ENCODE results near the gene SIRPB2. TPM values are rescaled to one million over a fixed set of nuclear protein-coding genes. Genes with fewer than 3 reads are reported as not detected.
A peak's percentile ranks its signal among the peaks of the same experiment; 100 is the strongest.

Gene SIRPB2
- total and polyA plus RNA-seq, 10 of the 15 experiments (the other 5 are each of a cell fraction or from before 2014, with no cell fraction given): not detected

GRCh38 chr20:1434571-1435336 is 56.5 kb downstream of the SIRPB2 start (continued):
- TF ChIP-seq KLF5 (IDR thresholded peaks at IDR 0.05; ENCODE audit: partially characterized antibody) (no peak), IRF3 (IDR thresholded peaks at IDR 0.05) (no peak), CHD1 (IDR thresholded peaks at IDR 0.05; ENCODE audit: low read depth, low read length) (no peak), BACH1 (IDR thresholded peaks at IDR 0.05; ENCODE audit: borderline replicate concordance) (no peak), PKNOX1 (IDR thresholded peaks at IDR 0.05) (peak; percentile 72), ZBTB11 (CRISPR knock-in tag; IDR thresholded peaks at IDR 0.05) (no peak), ZNF217 (IDR thresholded peaks at IDR 0.05) (no peak), RBBP5 (conservative IDR thresholded peaks at IDR 0.05) (no peak), HCFC1 (IDR thresholded peaks at IDR 0.05; ENCODE audit: low read length) (no peak), FOXM1 (IDR thresholded peaks at IDR 0.05; ENCODE audit: low read depth, low read length) (no peak), CUX1 (IDR thresholded peaks at IDR 0.05; ENCODE audit: insufficient replicate concordance, low read depth, low read length) (no peak), SREBF2 (IDR thresholded peaks at IDR 0.05; ENCODE audit: low read length) (no peak), EED (IDR thresholded peaks at IDR 0.05; ENCODE audit: low read depth) (peak; percentile 62), GATAD2B (conservative IDR thresholded peaks at IDR 0.05; ENCODE audit: low read depth) (no peak), BHLHE40 (IDR thresholded peaks at IDR 0.05; ENCODE audit: borderline replicate concordance in 1 of 2, low read depth in 2 of 2, low read length in 1 of 2) (peak; percentile 57 to 72; a peak in 3 of 4 replicates), ZNF384 (IDR thresholded peaks at IDR 0.05; ENCODE audit: borderline replicate concordance, low read depth, low read length) (no peak), IKZF1 (conservative IDR thresholded peaks at IDR 0.05) (peak; percentile 74; the same call in 1 of the 2 replicates), SPI1 (IDR thresholded peaks at IDR 0.05; ENCODE audit: borderline replicate concordance, insufficient read depth, low read depth, low read length) (peak; percentile 42; the same call in 1 of the 2 replicates), NFYB (IDR thresholded peaks at IDR 0.05; ENCODE audit: insufficient read depth, low read depth, low read length) (no peak), GABPA (IDR thresholded peaks at IDR 0.05; ENCODE audit: low read depth) (peak; percentile 36; the same call in 1 of the 2 replicates)

Measured in GM12878 (cell line).